Chondrocyte (in vitro differentiated cells): ENCODE data around the gene SLCO4C1. TPM values are rescaled to one million over a fixed set of nuclear protein-coding genes. Genes with fewer than 3 reads are reported as not detected.

Source experiments
- DNase-seq: peaks from one replicate; pipeline ENCODE4 v3.0.0; 2021; ENCODE audit warnings: mixed read lengths, low spot score
- H3K27ac Mint-ChIP-seq: one replicate; pipeline ENCODE4 v1.8.0; 2021; ENCODE audit warnings: mild to moderate bottlenecking, moderate library complexity, mixed read lengths; ENCODE audit not compliant: unreplicated experiment
- H3K27me3 Mint-ChIP-seq: 2 replicates; pipeline ENCODE4 v1.8.0; 2021; ENCODE audit warnings: low read depth, mixed read lengths
- H3K36me3 Mint-ChIP-seq: 2 replicates; pipeline ENCODE4 v1.8.0; 2021; ENCODE audit warnings: low read depth, mixed read lengths
- H3K4me1 Mint-ChIP-seq: 2 replicates; pipeline ENCODE4 v1.8.0; 2021; ENCODE audit warnings: low read depth, mild to moderate bottlenecking, mixed read lengths
- H3K4me3 Mint-ChIP-seq: one replicate; pipeline ENCODE4 v1.8.0; 2021; ENCODE audit warnings: mild to moderate bottlenecking, moderate library complexity, mixed read lengths; ENCODE audit not compliant: unreplicated experiment
- H3K9me3 Mint-ChIP-seq: 2 replicates; pipeline ENCODE4 v1.8.0; 2021; ENCODE audit warnings: low read depth, mixed read lengths
- CTCF ChIP-seq: fragments of 200-600 bp; sonication (generic); IDR thresholded peaks from 2 replicates; pipeline ENCODE4 v1.5.0; 2021; ENCODE audit warnings: antibody characterized with exemption, mild to moderate bottlenecking, moderate library complexity
- total RNA-seq: library from RNA; stranded (reverse); gene quantifications from 3 replicates; pipeline ENCODE4 v1.2.1, GENCODE V29; 2021

Gene SLCO4C1
- total RNA-seq, 1 donor from 2014 or later: 0.15 TPM

- H3K27ac Mint-ChIP-seq: no peak overlapping the region
- H3K4me1 Mint-ChIP-seq: no peaks in the 10 kb centered on the region
Measured at GRCh38 chr5:102241809-102242421, 54.2 kb downstream of the SLCO4C1 start.

GRCh38 chr5:102231693-102232619 is 64.1 kb downstream of the SLCO4C1 start:
- Mint-ChIP-seq H3K4me3 (no peak overlapping the region), H3K36me3 (no peaks in the 10 kb centered on the region), H3K27me3 (no peaks in the 10 kb centered on the region), H3K4me1 (no peaks in the 10 kb centered on the region), H3K27ac (no peak overlapping the region), H3K9me3 (no peaks in the 10 kb centered on the region)
- DNase-seq: no peak
- no peak for TF ChIP-seq CTCF

More at GRCh38 chr5:102241809-102242421, 54.2 kb downstream of the SLCO4C1 start:
- DNase-seq: no peak
- no peak overlapping the region for H3K4me3 Mint-ChIP-seq
- TF ChIP-seq CTCF: no peak
- peaks cover 4% of the 10 kb centered on the region for H3K9me3 Mint-ChIP-seq
- H3K27me3 Mint-ChIP-seq: no peaks in the 10 kb centered on the region
- no peaks in the 10 kb centered on the region for H3K36me3 Mint-ChIP-seq

GRCh38 chr5:102229685-102230084 is 66.4 kb downstream of the SLCO4C1 start:
- TF ChIP-seq CTCF: no peak
- Mint-ChIP-seq H3K4me3 (no peak overlapping the region), H3K27me3 (no peaks in the 10 kb centered on the region), H3K4me1 (no peaks in the 10 kb centered on the region), H3K27ac (no peak overlapping the region), H3K9me3 (no peaks in the 10 kb centered on the region), H3K36me3 (no peaks in the 10 kb centered on the region)
- no peak for DNase-seq

- H3K4me1 Mint-ChIP-seq: no peaks in the 10 kb centered on the region
- no peak for TF ChIP-seq CTCF
- peaks cover 6% of the 10 kb centered on the region for H3K9me3 Mint-ChIP-seq
- no peak overlapping the region for H3K27ac Mint-ChIP-seq
- no peaks in the 10 kb centered on the region for H3K36me3 Mint-ChIP-seq
- no peak for DNase-seq
- no peaks in the 10 kb centered on the region for H3K27me3 Mint-ChIP-seq
- no peak overlapping the region for H3K4me3 Mint-ChIP-seq
Measured at GRCh38 chr5:102226321-102226720, 69.8 kb downstream of the SLCO4C1 start.
